Right atrium auricular region (tissue), 2 donors: ENCODE measurements around the gene TMEM222. TPM values are rescaled to one million over a fixed set of nuclear protein-coding genes. Genes with fewer than 3 reads are reported as not detected.

Experiments used
- DNase-seq: peaks from one replicate; pipeline ENCODE4 v3.0.0-alpha.2; 2019; ENCODE audit warnings: low spot score
- H3K27ac ChIP-seq, 2 donors: fragments of 200-600 bp; sonication (generic); 1 replicate in 1 of 2; 2 replicates in 1 of 2; pipeline ENCODE4 v1.5.1; 2016 to 2019
- H3K27me3 ChIP-seq, 2 donors: fragments of 200-600 bp; sonication (generic); one replicate each; pipeline versions ENCODE4 v1.5.1 to v1.6.0; 2017 to 2019
- H3K36me3 ChIP-seq: fragments of 200-600 bp; sonication (generic); one replicate; pipeline ENCODE4 v1.5.1; 2016
- H3K4me1 ChIP-seq, 2 donors: fragments of 200-600 bp; sonication (generic); one replicate each; pipeline versions ENCODE4 v1.5.1 to v1.6.0; 2017 to 2019
- H3K4me3 ChIP-seq, 2 donors: fragments of 200-600 bp; sonication (generic); 1 replicate in 1 of 2; 2 replicates in 1 of 2; pipeline ENCODE4 v1.5.1; 2017 to 2019; ENCODE audit warnings: mild to moderate bottlenecking in 1 of 2, moderate library complexity in 1 of 2
- H3K9me3 ChIP-seq, 2 donors: fragments of 200-600 bp; sonication (generic); one replicate each; pipeline ENCODE4 v1.5.1; 2019
- CTCF ChIP-seq, 2 donors: fragments of 200-600 bp; sonication (generic); IDR thresholded peaks; one replicate each; pipeline ENCODE4 v1.5.1; 2019; ENCODE audit warnings: antibody characterized with exemption in 2 of 2
- total RNA-seq, 2 donors: library from RNA; depleted of rRNA; stranded (reverse); fragments of >200 nt; gene quantifications; one replicate each; pipeline ENCODE4 v1.1.0, GENCODE V29; 2016

TMEM222 gene
- total RNA-seq, 2 donors from 2014 or later, result 13.6 to 24.3 TPM

GRCh38 chr1:27364696-27365371 is 42.9 kb downstream of the TMEM222 start:
- Histone ChIP-seq H3K4me3 (peak overlapping the region; percentile 72 to 79), H3K9me3 (no peaks in the 10 kb centered on the region), H3K4me1 (peaks cover 0 to 44% of the 10 kb centered on the region in 2 donors), H3K27ac (peak overlapping the region; percentile 99), H3K36me3 (peaks cover 48% of the 10 kb centered on the region), H3K27me3 (no peaks in the 10 kb centered on the region)
- DNase-seq, result no peak
- no peak for TF ChIP-seq CTCF (IDR thresholded peaks at IDR 0.05)

- H3K9me3 ChIP-seq, result no peaks in the 10 kb centered on the region
- TF ChIP-seq CTCF (IDR thresholded peaks at IDR 0.05), result peak in 1 of 2 donors; percentile 3
- peak; percentile 94 for DNase-seq
- no peaks in the 10 kb centered on the region for H3K27me3 ChIP-seq
- H3K4me1 ChIP-seq, result peaks cover 0 to 44% of the 10 kb centered on the region in 2 donors
- H3K27ac ChIP-seq, result peak overlapping the region; percentile 99
- H3K4me3 ChIP-seq, result peak overlapping the region; percentile 72 to 79
- peaks cover 43% of the 10 kb centered on the region for H3K36me3 ChIP-seq
Observed at GRCh38 chr1:27365372-27366112, 43.6 kb downstream of the TMEM222 start.

- no peaks in the 10 kb centered on the region for H3K27me3 ChIP-seq
- H3K4me1 ChIP-seq, result peaks cover 0 to 44% of the 10 kb centered on the region in 2 donors
- peak; percentile 88 for DNase-seq
- H3K36me3 ChIP-seq, result peaks cover 38% of the 10 kb centered on the region
- peak overlapping the region; percentile 72 to 79 for H3K4me3 ChIP-seq
- no peak for TF ChIP-seq CTCF (IDR thresholded peaks at IDR 0.05)
- H3K9me3 ChIP-seq, result no peaks in the 10 kb centered on the region
- H3K27ac ChIP-seq, result peak overlapping the region; percentile 99
Observed at GRCh38 chr1:27366113-27366410, 44.1 kb downstream of the TMEM222 start.

GRCh38 chr1:27366411-27367159 is 44.6 kb downstream of the TMEM222 start, which contains the start of gene MAP3K6:
MAP3K6 (minus strand) TSS chr1:27366961; CDS start chr1:27366597, 364 bp downstream.
- H3K36me3 ChIP-seq, result peaks cover 33% of the 10 kb centered on the region
- peak; percentile 95 for DNase-seq
- H3K4me3 ChIP-seq, result peak within 1 kb of the TSS; percentile 72 to 79
- H3K27ac ChIP-seq, result peak within 1 kb of the TSS; percentile 99
- H3K4me1 ChIP-seq, result peaks cover 0 to 44% of the 10 kb centered on the region in 2 donors
- H3K9me3 ChIP-seq, result no peaks in the 10 kb centered on the region
- TF ChIP-seq CTCF (IDR thresholded peaks at IDR 0.05), result peak in 1 of 2 donors; percentile 51
- H3K27me3 ChIP-seq, result no peaks in the 10 kb centered on the region

GRCh38 chr1:27367160-27367650 is 45.2 kb downstream of the TMEM222 start:
- H3K36me3 ChIP-seq, result peaks cover 27% of the 10 kb centered on the region
- no peaks in the 10 kb centered on the region for H3K9me3 ChIP-seq
- no peaks in the 10 kb centered on the region for H3K27me3 ChIP-seq
- H3K4me1 ChIP-seq, result peaks cover 0 to 44% of the 10 kb centered on the region in 2 donors
- no peak for TF ChIP-seq CTCF (IDR thresholded peaks at IDR 0.05)
- H3K4me3 ChIP-seq, result peak overlapping the region; percentile 72 to 79
- DNase-seq, result no peak
- H3K27ac ChIP-seq, result peak overlapping the region; percentile 99
